GM03348 (cell line): ENCODE results near the gene KDF1.
"Not testable (repeated sequence)": the region's sequence is repeated elsewhere in the genome, so short reads cannot be mapped to it uniquely, and the experiment has no call there.

Experiments
- DNase-seq: peaks from one replicate; pipeline ENCODE4 v3.0.0; 2012; ENCODE audit warnings: low spot score

The KDF1 gene

DNA sequence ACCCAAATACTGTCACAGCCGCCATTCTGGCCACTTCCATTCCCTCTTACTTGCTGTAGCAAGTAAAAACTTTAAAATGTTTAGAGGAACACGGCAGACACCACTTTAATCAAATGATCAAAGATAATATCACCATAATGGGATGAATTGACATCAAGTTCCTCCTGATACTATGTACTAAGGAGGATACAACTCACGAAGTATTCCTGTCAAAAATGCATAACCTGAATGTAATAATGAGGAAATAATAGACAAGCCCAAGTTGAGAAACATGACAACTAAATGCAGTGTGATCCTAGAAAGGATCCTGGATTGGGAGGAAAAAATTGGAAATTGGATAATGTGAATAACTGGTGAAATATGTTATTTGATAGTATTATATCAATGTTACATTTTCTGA, 3.9 kb downstream of the KDF1 start:
- no peak for DNase-seq

DNA sequence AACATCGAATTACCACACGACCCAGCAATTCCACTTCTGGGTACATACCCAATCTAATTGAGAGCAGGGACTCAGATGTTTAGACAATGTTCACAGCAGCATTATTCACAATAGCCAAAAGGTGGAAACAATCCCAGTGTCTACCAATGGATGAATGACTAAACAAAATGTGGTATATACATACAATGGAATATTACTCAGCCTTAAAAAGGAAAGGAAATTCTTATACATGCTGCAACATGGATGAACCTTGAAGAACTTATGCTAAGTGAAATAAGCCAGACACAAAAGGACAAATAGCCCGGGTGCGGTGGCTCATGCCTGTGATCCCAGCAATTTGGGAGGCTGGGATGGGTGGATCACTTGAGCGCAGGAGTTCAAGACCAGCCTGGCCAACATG, 6.9 kb downstream of the KDF1 start:
- DNase-seq, result no peak

DNA sequence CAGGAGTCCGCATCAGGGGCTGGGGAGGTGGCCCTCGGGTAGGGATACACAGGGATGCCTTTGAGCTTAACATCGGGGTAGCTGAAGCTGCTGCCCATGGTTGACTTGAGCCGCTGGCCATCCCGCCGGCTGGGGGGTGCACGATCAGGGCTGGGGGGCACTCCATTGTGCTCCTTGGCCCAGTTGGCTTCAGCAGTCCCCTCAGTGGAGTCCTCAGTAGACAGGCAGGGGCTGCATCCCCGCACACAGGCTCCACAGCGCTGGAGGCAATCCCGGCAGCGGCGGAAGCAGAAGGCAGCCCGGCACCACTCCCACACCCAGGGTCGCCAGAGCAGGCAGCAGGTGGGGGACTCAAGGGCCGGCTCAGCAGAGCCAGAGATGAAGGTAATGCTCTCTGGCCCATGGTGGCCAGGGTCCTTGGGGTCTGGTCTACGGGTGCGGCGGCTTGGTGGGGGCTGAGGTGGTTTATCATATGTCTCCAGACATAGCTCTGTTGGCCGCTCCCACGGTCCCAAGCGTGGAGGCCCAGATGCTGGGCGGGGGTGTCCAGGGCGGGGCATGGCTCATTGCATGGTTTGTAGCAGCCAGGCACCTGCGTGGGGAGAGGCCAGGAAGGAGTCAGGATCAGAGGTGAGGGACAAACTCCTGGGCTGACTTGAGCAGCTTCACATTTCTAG, 8.3 kb downstream of the KDF1 start:
- DNase-seq, result no peak

DNA sequence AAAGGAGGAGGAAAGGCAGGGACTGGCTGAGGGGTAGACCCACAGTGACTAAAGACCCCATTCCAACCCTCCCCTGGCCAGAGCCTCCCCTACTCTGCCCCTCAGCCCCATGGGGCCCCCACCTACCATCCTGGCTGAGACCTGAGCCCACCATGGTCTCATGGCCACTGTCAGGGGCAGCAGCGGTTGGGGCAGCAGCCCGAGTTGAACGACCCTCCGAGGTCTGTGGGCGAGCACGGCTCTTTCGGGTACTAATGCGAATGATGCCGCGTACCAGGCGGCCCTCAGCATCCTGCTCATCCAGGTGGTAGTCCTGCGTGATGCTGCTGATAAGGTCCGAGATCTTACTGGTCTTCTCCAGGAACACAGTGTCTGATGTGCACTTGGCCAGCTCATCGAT, 9.1 kb downstream of the KDF1 start:
- DNase-seq, result no peak

DNA sequence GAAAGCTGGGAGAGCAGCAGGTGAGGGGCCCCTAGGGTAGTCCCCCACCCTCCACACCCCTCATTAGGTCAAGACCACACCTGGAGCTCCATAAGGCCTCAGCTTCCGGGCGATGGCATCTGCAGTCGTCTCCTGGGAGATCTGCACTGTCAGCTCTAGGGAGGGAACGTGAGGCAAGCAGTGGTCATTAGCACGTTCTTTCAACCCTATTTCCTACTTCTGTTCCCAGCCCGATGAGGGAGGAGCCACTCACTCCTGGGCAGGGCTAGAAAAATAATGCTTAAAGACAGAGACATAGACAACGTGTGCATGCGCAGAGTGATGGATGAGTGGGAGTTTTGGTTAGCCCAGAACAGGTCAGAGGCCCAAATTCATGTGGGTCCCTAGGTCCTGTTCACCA, 9.7 kb downstream of the KDF1 start:
- DNase-seq, result no peak

DNA sequence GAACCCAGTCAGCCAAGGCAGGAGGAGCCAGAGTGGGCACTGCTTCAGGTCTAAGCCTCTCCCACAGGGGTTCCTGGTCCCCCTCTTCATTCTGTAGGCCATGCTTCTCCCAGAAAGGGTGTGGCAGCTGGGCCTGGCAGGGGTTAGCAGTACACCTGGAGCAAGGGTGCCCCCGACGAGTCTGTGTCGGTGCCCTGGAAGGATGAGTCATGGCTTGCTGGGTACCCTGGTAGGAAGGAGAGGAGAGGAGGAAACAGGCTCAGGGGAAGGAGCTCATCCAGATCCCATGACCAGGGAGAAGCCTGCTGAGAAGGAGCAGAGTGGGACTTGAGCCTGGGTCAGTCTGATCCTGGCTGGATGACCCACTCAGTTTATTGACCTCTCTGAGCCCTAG, 10.3 kb downstream of the KDF1 start:
- DNase-seq, result no peak

DNA sequence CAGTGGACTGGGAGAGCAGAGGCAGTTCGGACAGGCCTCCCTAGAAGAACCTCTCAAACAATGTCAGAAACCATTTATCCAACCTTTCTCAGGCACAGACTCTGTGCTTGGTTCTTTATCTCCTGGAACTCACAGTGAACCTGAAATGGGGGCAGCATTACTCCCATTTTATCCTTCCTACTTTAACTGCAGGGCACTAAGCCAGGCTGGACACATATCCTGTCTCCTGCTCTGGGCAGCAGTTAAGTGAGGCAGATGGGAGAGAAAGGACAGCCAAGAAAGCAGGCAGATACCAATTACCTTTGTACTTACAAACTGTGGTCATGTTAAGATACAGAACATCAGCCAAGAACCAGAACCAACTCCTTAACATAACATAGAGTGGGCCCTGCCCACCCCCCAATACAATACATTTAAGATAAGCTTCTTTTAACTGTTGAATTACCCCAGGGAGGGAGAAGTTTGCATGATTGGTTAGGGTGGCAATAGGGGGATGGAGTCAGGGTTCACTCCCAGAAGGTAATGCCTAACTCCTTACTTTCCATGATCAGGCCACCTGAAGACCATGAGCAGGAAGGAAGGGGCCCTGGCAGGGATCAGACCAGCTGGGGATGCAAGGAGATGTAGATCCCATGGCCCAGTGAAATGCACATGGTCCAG, 10.9 kb downstream of the KDF1 start:
- no peak for DNase-seq

DNA sequence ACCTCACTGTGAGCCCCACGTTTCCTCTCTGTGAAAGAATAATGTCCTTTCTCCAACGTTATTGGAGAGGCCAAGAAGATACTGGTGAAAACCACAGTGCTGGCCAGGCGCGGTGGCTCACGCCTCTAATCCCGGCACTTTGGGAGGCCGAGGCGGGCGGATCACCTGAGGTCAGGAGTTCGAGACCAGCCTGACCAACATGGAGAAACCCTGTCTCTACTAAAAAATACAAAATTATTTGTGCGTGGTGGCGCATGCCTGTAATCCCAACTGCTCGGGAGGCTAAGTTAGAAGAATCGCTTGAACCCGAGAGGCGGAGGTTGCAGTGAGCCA, 11.6 kb downstream of the KDF1 start:
- not testable (repeated sequence) for DNase-seq

DNA sequence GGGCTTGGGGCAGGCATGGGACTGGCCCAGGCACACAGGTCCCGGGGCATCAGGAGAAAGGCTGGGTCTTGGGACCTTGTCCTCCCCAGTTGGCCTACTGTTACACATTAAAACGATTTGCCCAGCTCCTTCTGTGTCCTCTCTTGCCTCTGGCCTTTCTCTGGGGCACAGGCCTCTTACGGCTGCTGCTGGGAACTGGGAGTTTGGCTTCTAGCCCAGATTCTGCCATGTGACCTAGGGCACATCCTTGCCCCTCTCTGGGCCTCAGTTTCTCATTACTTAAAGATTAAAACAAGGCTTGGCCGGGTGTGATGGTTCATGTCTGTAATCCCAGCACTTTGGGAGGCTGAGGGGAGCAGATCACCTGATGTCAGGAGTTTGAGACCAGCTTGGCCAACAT, 14.0 kb downstream of the KDF1 start:
- DNase-seq, result no peak

DNA sequence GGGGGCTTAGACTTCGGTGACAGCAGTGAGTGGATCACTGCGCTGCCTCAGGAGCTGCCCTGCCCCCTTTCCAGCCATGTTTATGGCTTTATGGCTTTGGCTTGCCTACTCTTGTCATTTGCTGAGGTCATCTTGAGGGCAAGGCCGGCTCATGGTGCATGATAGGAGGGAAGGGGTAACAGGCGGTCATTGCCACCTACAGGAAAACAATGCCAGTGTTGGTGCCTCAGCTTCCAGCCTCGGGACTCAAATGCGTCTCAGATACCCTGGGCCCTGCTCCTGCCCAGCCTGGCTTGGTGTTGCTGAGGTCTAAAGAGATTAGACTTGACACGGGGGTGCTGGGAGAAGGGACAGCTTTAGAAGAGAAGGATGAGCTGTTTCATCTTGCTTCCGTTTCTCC, 14.5 kb downstream of the KDF1 start:
- DNase-seq, result no peak

DNA sequence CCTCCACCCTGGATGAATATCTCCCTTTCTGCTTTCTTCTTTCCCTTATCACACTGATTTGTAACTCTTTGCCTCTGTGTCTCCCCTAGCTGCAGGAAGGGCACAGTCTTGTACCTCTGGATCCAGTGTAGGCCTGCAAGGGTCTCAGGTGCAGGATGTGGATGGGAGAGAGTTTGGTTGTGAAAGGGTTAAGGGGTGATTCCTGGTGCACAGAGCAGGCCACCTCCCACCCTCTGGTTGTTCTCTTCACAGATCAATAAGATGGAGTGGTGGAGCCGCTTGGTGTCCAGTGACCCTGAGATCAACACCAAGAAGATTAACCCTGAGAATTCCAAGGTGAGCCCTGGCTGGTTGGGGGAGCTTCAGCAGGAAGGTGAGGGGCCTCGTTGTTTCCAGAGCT, 15.1 kb downstream of the KDF1 start:
- DNase-seq, result no peak

DNA sequence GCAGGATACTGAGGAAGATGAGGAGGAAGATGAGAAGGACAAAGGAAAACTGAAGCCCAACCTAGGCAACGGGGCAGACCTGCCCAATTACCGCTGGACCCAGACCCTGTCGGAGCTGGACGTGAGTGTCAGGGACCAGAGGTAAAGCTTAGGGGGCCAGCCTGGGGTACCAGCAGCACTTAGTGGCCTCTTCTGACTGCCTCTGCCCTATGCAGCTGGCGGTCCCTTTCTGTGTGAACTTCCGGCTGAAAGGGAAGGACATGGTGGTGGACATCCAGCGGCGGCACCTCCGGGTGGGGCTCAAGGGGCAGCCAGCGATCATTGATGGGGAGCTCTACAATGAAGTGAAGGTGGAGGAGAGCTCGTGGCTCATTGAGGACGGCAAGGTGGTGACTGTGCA, 17.6 kb downstream of the KDF1 start:
- DNase-seq, result no peak

DNA sequence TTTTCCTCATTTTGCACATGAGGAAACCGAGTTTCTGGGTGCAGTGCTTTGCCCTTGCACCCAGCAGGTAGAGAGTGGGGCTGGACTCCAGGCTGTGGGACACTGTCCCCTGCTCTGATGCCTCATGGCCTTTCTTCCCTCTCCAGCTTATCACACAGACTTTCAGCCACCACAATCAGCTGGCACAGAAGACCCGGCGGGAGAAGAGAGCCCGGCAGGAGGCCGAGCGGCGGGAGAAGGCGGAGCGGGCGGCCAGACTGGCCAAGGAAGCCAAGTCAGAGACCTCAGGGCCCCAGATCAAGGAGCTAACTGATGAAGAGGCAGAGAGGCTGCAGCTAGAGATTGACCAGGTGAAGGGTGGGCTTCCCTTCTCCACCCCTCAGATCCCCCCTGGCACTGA, 19.0 kb downstream of the KDF1 start:
- no peak for DNase-seq

DNA sequence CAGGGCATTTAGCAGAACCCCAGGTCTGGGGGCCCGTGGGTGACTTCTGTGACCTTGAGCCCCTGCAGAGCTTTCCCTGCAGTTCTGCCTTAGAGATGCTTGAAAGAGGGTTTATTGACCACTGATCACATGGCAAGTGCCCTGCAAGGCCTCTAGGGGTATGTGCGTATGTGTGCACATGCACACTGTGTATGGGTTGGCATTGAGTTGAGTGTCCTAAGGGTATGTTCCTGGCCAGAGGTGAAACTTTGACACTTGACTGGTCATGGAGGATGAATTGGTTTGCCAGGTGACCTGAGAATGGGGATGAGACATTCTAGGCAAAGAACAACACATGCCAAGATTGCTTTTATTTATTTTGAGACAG, 21.6 kb downstream of the KDF1 start:
- no peak for DNase-seq

DNA sequence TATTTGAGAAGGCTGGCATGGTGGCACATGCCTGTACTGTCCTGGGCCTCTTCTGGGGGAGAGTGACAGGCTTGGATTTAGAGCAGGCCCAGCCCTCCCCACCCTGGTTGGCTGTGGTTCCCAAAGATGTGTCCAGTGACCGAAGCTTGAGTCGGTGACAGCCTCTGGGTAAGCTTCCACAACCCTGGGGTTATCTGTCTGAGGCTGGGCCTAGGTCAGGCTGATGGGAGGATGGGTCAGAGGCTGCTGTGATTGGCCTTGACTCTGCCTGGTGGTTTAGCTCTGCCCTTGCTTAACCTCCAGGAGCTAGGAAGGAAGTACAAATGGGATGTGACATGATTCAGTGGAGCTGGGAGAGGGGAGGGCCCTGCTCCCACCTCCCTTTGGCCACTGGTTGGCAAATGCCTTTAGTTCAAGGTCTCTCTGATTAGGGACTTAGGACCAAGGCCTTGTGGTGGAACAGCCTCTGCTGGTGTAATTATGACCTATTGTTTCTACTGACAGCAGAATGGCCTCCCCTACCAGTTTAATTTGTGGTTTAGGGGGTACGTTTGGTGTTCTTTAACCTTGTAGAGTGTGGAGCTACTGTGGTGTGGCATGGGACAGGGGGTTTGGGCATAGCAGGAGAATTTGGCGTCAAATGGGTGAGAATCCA, 22.1 kb downstream of the KDF1 start:
- DNase-seq, result no peak

DNA sequence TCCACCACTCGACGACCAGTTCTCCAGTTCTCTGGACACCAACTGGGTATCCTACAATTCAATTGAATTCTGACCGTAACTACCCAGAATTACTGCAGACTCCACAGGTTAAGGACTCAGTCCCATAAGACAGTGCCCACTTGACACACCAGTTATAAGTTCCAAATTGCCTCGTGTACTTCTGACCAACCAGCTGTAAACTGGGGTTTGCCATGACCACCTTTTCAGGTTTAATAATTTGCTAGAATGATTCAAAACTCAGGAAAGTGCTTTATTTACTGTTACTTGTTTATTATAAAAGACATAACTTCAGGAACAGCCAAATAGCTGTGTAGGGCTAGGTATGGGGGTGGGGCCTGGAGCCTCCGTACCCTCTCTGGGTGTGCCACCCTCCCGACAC, 23.4 kb downstream of the KDF1 start:
- no peak for DNase-seq

DNA sequence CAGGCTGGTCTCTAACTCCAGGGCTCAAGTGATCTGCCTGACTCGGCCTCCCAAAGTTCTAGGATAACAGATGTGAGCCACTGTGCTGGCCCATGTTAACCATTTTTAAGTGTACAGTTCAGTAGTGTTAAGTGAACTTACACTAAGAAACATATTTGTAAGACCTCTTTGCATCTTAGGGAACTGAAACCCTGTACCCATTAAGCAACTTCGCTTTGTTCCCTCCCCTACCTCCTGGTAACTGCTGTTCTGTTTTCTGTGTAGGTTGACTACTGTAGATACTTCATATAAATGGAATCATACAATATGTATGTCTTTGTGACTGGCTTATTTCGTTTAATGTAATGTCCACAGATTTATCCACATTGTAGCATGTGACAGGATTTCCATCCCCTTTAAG, 27.7 kb downstream of the KDF1 start:
- no peak for DNase-seq

DNA sequence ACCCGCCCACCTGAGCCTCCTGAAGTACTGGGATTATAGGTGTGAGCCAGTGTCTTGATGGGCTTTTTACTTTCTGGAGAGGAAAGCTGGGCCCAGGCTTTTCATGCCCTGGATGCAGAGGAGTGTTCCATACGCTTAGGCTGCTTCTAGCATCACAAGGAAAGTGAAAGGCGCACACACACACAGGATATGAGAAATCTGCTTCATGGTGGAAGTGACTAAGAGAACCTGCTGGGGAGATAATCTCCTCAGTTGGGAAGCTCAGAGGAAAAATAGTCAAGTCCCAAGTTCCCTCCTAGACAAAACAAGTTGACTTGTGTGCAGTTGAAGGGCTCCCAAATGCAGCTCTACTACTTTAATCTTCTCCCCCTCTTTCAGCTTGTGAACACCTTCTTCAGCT, 36.6 kb downstream of the KDF1 start:
- DNase-seq, result no peak

DNA sequence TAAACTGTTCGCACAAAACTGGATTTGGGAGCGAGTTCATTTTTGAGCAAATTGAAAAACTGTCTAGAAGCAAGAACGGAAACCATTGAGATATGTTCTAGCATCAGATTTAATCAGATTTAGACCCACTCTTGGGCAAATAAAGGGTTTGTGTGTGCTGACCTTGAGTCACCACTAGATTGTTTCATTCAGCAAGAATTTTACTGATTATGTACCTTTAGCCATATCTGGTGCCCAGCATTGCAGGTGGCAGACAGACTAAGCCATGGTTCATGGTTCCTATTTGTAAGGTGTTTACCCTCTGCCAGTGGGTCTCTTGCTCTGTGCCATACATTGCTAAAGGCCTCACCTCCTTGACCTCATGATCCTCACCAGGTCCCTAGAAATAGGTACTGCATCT, 37.4 kb downstream of the KDF1 start:
- DNase-seq, result no peak

DNA sequence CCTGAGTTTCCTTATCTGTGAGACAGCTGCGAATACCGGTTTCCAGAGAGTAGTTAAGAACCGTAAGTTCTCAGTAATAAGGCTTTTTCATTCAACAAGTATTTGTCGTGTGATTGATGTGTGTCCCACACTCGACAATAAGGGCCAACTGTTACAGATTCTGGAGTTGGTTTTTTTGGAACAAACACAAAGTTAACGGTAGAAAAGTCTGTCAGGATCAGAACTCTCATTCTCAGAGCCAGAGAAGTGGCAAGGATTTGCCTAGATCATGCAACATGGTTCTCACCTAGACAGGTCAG, 37.9 kb downstream of the KDF1 start:
- no peak for DNase-seq

DNA sequence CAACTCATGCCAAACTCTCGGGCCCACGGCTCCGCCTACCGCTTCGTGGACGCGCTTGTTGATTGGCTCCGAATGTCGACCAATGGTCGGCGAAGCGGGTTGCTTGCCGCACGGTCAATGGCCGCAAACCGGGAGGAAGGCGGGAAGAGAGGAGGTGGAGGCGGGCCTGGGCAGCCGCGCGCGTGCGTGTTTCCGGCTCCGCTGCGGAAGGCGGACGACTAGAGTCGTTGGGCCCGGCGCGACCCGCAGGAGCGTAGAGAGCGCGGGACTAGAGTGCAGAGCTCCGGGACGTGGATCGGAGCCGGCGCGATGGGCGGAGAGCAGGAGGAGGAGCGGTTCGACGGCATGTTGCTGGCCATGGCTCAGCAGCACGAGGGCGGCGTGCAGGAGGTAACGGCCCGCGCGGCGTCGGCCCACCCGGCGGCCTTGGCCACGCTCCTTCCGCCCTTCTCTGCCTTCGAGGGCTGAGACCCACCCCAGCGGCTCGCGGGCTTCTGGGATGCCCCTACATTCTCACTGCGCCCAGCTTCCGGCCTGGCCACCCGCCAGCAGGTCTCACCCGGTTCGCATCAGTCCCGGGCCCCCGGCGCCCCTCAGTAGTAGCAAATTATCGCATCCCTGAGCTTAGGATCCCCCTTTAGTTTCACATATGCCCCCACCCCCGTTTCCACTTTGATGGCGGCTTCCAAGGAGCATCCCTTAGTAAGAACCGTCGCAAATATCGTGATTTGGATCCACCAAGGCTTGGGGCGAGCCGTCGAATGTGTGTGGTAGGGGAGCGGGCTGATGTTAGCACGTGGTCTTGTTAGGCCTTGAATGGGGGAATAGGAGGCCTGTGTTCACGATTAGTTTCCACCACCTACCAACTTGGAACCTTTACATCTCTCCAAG, 38.5 kb downstream of the KDF1 start, which contains the start of gene NUDC:
NUDC (plus strand) TSS at position 204 of the 891 bp plus-strand sequence; CDS start at position 310, 106 bp downstream.
- peak; percentile 99 for DNase-seq

DNA sequence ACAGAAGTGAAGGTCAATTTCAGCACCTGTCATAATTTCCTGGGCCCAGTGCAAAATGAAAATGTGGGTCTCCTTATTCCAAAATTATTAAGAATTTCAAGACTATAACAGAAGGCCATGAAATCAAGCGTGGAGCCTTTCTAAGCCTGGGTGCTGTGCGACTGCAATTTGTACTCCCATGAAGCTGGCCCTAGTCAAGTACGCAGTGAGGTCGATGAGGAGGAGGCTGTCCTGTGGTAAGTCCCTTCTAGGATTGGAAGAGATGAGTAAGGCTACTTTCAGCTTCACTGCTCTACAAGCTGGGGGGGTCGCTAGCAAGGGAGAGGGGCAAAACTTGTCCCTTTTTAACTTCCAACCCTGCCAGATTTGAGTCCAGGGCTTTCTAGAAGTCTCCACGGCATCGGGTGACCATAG, 39.1 kb downstream of the KDF1 start:
- no peak for DNase-seq
